Measurements from ENCODE around the gene NAGPA. TPM values are rescaled to one million over a fixed set of nuclear protein-coding genes. Genes with fewer than 3 reads are reported as not detected.

The NAGPA gene
- polyA plus RNA-seq, 1 donor from 2014 or later: 36.6 TPM

GRCh38 chr16:4984174-4984990 lies 49.4 kb downstream of the NAGPA start:
- Histone ChIP-seq H2AFZ (ENCODE audit: low read depth, low read length) (no peak overlapping the region), H3K27ac (ENCODE audit: low read length) (no peak overlapping the region)

More at GRCh38 chr16:4984174-4984990, 49.4 kb downstream of the NAGPA start:
- H3K4me3 ChIP-seq (ENCODE audit: low read length): no peak overlapping the region
- no peaks in the 10 kb centered on the region for H3F3A ChIP-seq (ENCODE audit: insufficient read depth, low read length, poor library complexity, severe bottlenecking)
- H3K4me2 ChIP-seq (ENCODE audit: low read length): no peak overlapping the region
- no peak overlapping the region for H3K9ac ChIP-seq (ENCODE audit: low read length)
- no peaks in the 10 kb centered on the region for H3K9me2 ChIP-seq (ENCODE audit: insufficient read depth, low read length)
- TF ChIP-seq REST (IDR thresholded peaks at IDR 0.05; ENCODE audit: borderline replicate concordance) (no peak), POLR2AphosphoS5 (IDR thresholded peaks at IDR 0.05) (no peak), TAF1 (IDR thresholded peaks at IDR 0.05; ENCODE audit: low read depth) (no peak), EP300 (conservative IDR thresholded peaks at IDR 0.05; ENCODE audit: poor library complexity, severe bottlenecking) (no peak), SMC3 (conservative IDR thresholded peaks at IDR 0.05; ENCODE audit: poor library complexity) (no peak), CTCF (IDR thresholded peaks at IDR 0.05; ENCODE audit: poor library complexity, severe bottlenecking) (no peak), MXI1 (conservative IDR thresholded peaks at IDR 0.05; ENCODE audit: poor library complexity, severe bottlenecking) (no peak), EZH2 (IDR thresholded peaks at IDR 0.05; ENCODE audit: borderline replicate concordance, insufficient read depth, low read length, poor library complexity, severe bottlenecking) (no peak), RAD21 (conservative IDR thresholded peaks at IDR 0.05) (no peak)
- peaks cover 43% of the 10 kb centered on the region for H3K27me3 ChIP-seq (ENCODE audit: insufficient read depth, low read depth, low read length)
- H3K36me3 ChIP-seq (ENCODE audit: insufficient read depth, low read length): no peaks in the 10 kb centered on the region
- H4K20me1 ChIP-seq (ENCODE audit: insufficient read depth): no peaks in the 10 kb centered on the region
- H3K9me3 ChIP-seq (ENCODE audit: low read length): no peaks in the 10 kb centered on the region
- H3K79me2 ChIP-seq (replicated peaks; ENCODE audit: insufficient read depth, low read length): no peaks in the 10 kb centered on the region
